Smooth muscle cell (in vitro differentiated cells): ENCODE measurements around the gene ABCC11. TPM values are rescaled to one million over a fixed set of nuclear protein-coding genes. Genes with fewer than 3 reads are reported as not detected.

Source experiments
- DNase-seq: peaks from one replicate; lab custom pipeline; 2025; ENCODE audit not compliant: unreplicated experiment; lab: John Stamatoyannopoulos, UW
- H2AFZ ChIP-seq: fragments of 200-600 bp; sonication (generic); 2 replicates; pipeline ENCODE4 v1.6.0; 2016; ENCODE audit warnings: antibody characterized with exemption, low read depth, mild to moderate bottlenecking
- H3F3A ChIP-seq: fragments of 200-600 bp; sonication (generic); 2 replicates; pipeline ENCODE4 v1.6.0; 2017; ENCODE audit warnings: antibody characterized with exemption, low read depth
- H3K27ac ChIP-seq: fragments of 200-600 bp; sonication (generic); 2 replicates; pipeline ENCODE4 v1.5.1; 2016; ENCODE audit warnings: low read depth, mild to moderate bottlenecking
- H3K27me3 ChIP-seq: fragments of 200-600 bp; sonication (generic); 2 replicates; pipeline ENCODE4 v1.6.1; 2016; ENCODE audit warnings: low read depth, mild to moderate bottlenecking
- H3K36me3 ChIP-seq: fragments of 200-600 bp; sonication (generic); 2 replicates; pipeline ENCODE4 v1.5.1; 2016; ENCODE audit warnings: low read depth
- H3K4me1 ChIP-seq: fragments of 200-600 bp; sonication (generic); 2 replicates; pipeline ENCODE4 v1.5.1; 2016; ENCODE audit warnings: low read depth
- H3K4me2 ChIP-seq: fragments of 200-600 bp; sonication (generic); 2 replicates; pipeline ENCODE4 v1.6.0; 2016; ENCODE audit warnings: mild to moderate bottlenecking
- H3K4me3 ChIP-seq: fragments of 200-600 bp; sonication (generic); 2 replicates; pipeline ENCODE4 v1.5.1; 2016; ENCODE audit warnings: mild to moderate bottlenecking
- H3K79me2 ChIP-seq: fragments of 200-600 bp; sonication (generic); 2 replicates; pipeline ENCODE4 v1.6.0; 2016; ENCODE audit warnings: low read depth, mild to moderate bottlenecking
- H3K9ac ChIP-seq: fragments of 200-600 bp; sonication (generic); 2 replicates; pipeline ENCODE4 v1.6.0; 2016; ENCODE audit warnings: low read depth
- H3K9me3 ChIP-seq: fragments of 200-600 bp; sonication (generic); replicated peaks from 2 replicates; pipeline ENCODE4 v1.5.1; 2016; ENCODE audit warnings: low read depth
- H4K20me1 ChIP-seq: fragments of 200-600 bp; sonication (generic); 2 replicates; pipeline ENCODE4 v1.6.0; 2016; ENCODE audit warnings: low read depth
- WGBS: methylation state at CpG from one replicate; pipeline ENCODE4 v1.1.7; 2016; ENCODE audit warnings: low lambda C conversion rate; 5-methylcytosine and 5-hydroxymethylcytosine counted together
- polyA plus RNA-seq: library from polyadenylated mRNA; unstranded; fragments of >200 nt; fragmentation: Nextera tagmentation; extraction: Ambion mirVana; gene quantifications from 2 replicates; pipeline ENCODE4 v1.2.1, GENCODE V29; 2016
- total RNA-seq: library from RNA; depleted of rRNA; stranded (reverse); fragments of >200 nt; gene quantifications from 2 replicates; pipeline ENCODE4 v1.2.3, GENCODE V29; 2014
- TF ChIP-seq, protein P1 (sequence below): fragments of 200-600 bp; sonication (generic); IDR thresholded peaks from 2 replicates; pipeline ENCODE4 v1.5.1; 2017; ENCODE audit warnings: borderline replicate concordance, mild to moderate bottlenecking, antibody characterized with exemption; ENCODE audit not compliant: insufficient read depth, poor library complexity, severe bottlenecking

Gene ABCC11
- total and polyA plus RNA-seq, 2 experiments from 2014 or later = not detected

GRCh38 chr16:48212033-48212432 is 35.3 kb downstream of the ABCC11 start:
- TF ChIP-seq, protein P1, sequence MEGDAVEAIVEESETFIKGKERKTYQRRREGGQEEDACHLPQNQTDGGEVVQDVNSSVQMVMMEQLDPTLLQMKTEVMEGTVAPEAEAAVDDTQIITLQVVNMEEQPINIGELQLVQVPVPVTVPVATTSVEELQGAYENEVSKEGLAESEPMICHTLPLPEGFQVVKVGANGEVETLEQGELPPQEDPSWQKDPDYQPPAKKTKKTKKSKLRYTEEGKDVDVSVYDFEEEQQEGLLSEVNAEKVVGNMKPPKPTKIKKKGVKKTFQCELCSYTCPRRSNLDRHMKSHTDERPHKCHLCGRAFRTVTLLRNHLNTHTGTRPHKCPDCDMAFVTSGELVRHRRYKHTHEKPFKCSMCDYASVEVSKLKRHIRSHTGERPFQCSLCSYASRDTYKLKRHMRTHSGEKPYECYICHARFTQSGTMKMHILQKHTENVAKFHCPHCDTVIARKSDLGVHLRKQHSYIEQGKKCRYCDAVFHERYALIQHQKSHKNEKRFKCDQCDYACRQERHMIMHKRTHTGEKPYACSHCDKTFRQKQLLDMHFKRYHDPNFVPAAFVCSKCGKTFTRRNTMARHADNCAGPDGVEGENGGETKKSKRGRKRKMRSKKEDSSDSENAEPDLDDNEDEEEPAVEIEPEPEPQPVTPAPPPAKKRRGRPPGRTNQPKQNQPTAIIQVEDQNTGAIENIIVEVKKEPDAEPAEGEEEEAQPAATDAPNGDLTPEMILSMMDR = no peak
- WGBS = 46% methylated on average over 3 of the region's 3 CpGs
- DNase-seq = no peak

DNA sequence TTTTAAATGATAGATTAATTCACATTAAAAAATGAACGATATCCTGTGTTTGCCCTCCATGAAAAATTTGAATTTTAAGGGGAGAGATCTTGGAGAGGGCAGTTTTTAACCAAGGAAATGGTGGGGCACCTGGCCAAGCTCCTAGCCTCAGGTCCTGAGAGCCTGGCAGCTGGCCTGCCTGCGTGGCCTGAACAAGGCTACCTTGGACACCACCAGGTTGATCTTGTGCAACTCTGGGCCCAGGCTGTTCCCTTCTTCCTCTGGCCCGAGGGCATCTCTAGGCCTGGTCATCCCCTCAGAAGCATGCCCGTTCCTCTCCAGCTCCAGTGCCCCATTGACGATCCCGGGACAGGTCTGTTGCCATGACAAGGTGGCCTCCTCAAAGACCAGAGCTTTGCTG is 36.6 kb downstream of the ABCC11 start:
- 90% methylated on average over 6 of the region's 6 CpGs for WGBS

More at GRCh38 chr16:48212033-48212432, 35.3 kb downstream of the ABCC11 start:
- no peak overlapping the region for H2AFZ ChIP-seq
- H4K20me1 ChIP-seq = no peaks in the 10 kb centered on the region
- no peak overlapping the region for H3K27ac ChIP-seq
- H3K9me3 ChIP-seq = no peaks in the 10 kb centered on the region
- no peak overlapping the region for H3K9ac ChIP-seq
- H3K27me3 ChIP-seq = peaks cover 6% of the 10 kb centered on the region
- no peaks in the 10 kb centered on the region for H3K79me2 ChIP-seq
- no peaks in the 10 kb centered on the region for H3F3A ChIP-seq
- no peak overlapping the region for H3K4me2 ChIP-seq
- H3K36me3 ChIP-seq = no peaks in the 10 kb centered on the region
- H3K4me1 ChIP-seq = no peaks in the 10 kb centered on the region
- no peak overlapping the region for H3K4me3 ChIP-seq

GRCh38 chr16:48206594-48207242 is 40.6 kb downstream of the ABCC11 start:
- no peaks in the 10 kb centered on the region for H3K36me3 ChIP-seq
- no peak overlapping the region for H3K4me3 ChIP-seq
- no peaks in the 10 kb centered on the region for H3K79me2 ChIP-seq
- H3K9me3 ChIP-seq = no peaks in the 10 kb centered on the region
- no peaks in the 10 kb centered on the region for H3F3A ChIP-seq
- no peak overlapping the region for H3K9ac ChIP-seq
- 57% methylated on average over 8 of the region's 8 CpGs for whole genome bisulfite sequencing
- H3K27ac ChIP-seq = no peak overlapping the region
- H3K27me3 ChIP-seq = peaks cover 6% of the 10 kb centered on the region
- no peaks in the 10 kb centered on the region for H3K4me1 ChIP-seq
- no peak overlapping the region for H3K4me2 ChIP-seq
- TF ChIP-seq, protein P1 = no peak
- H2AFZ ChIP-seq = no peak overlapping the region
- no peak for DNase-seq
- H4K20me1 ChIP-seq = no peaks in the 10 kb centered on the region

More for the DNA sequence above, 36.6 kb downstream of the ABCC11 start:
- Histone ChIP-seq H3F3A (no peaks in the 10 kb centered on the region), H3K9ac (no peak overlapping the region), H3K9me3 (no peaks in the 10 kb centered on the region), H3K36me3 (no peaks in the 10 kb centered on the region), H3K4me3 (no peak overlapping the region), H2AFZ (no peak overlapping the region), H3K27ac (no peak overlapping the region), H3K27me3 (peaks cover 6% of the 10 kb centered on the region), H3K4me1 (no peaks in the 10 kb centered on the region), H4K20me1 (no peaks in the 10 kb centered on the region), H3K79me2 (no peaks in the 10 kb centered on the region), H3K4me2 (no peak overlapping the region)
- no peak for DNase-seq
- TF ChIP-seq, protein P1 = no peak

DNA sequence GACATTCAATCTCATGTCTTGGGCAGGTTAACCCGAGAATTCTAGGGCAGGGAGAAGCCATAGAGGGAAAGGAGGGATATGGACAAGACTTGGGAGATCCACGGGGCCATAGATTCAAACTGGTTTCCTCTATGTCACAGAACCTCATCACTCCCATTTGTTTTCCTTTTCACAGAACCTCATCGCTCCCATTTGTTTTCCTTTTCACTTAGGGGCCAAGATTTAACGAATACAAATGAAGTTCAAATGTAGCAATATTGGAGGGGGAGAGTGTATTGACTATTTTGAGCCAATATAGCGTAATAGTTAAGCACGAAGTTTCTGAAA is 42.6 kb downstream of the ABCC11 start:
- Histone ChIP-seq H3K27ac (no peak overlapping the region), H3K4me1 (no peaks in the 10 kb centered on the region), H3K27me3 (peaks cover 6% of the 10 kb centered on the region), H3K36me3 (no peaks in the 10 kb centered on the region), H3K4me2 (no peak overlapping the region), H3F3A (no peaks in the 10 kb centered on the region), H3K9ac (no peak overlapping the region), H3K4me3 (no peak overlapping the region), H2AFZ (no peak overlapping the region), H3K9me3 (no peaks in the 10 kb centered on the region), H3K79me2 (no peaks in the 10 kb centered on the region), H4K20me1 (no peaks in the 10 kb centered on the region)
- DNase-seq = no peak
- whole genome bisulfite sequencing = 94% methylated on average over 6 of the region's 6 CpGs
- TF ChIP-seq, protein P1 = no peak
